Heart left ventricle (tissue), 16 donors: ENCODE results near the gene PCSK6. TPM values are rescaled to one million over a fixed set of nuclear protein-coding genes. Genes with fewer than 3 reads are reported as not detected.
A peak's percentile ranks its signal among the peaks of the same experiment; 100 is the strongest.
"Not testable (repeated sequence)": the region's sequence is repeated elsewhere in the genome, so short reads cannot be mapped to it uniquely, and the experiment has no call there.

ENCODE experiments used
- ATAC-seq, 4 donors: fragments of 200-7000 bp; cut with Tn5 transposase; one replicate each; pipeline ENCODE4 v1.9.1; 2020 to 2022; ENCODE audit warnings: moderate library complexity in 4 of 4, mild to moderate bottlenecking in 3 of 4, moderate number of reproducible peaks in 1 of 4
- DNase-seq, 5 donors: peaks; one replicate each; pipeline ENCODE4 v3.0.0-alpha.2; 2020
- H3K27ac ChIP-seq, 12 donors: fragments of 200-600 bp; sonication (generic) in 4 of 12; one replicate each; pipeline versions ENCODE4 v1.5.0 to v1.8.0; 2016 to 2022; ENCODE audit warnings: mild to moderate bottlenecking in 2 of 12
- H3K27me3 ChIP-seq, 9 donors: fragments of 200-600 bp; sonication (generic) in 2 of 9; one replicate each; pipeline versions ENCODE4 v1.5.1 to v1.8.0; 2016 to 2022; ENCODE audit warnings: mild to moderate bottlenecking in 3 of 9
- H3K36me3 ChIP-seq, 9 donors: fragments of 200-600 bp; sonication (generic) in 2 of 9; one replicate each; pipeline versions ENCODE4 v1.5.0 to v1.8.0; 2018 to 2022; ENCODE audit warnings: mild to moderate bottlenecking in 2 of 9
- H3K4me1 ChIP-seq, 12 donors: fragments of 200-600 bp; sonication (generic) in 4 of 12; one replicate each; pipeline versions ENCODE4 v1.5.0 to v1.8.0; 2016 to 2022; ENCODE audit warnings: mild to moderate bottlenecking in 3 of 12
- H3K4me3 ChIP-seq, 12 donors: fragments of 200-600 bp; sonication (generic) in 4 of 12; one replicate each; pipeline versions ENCODE4 v1.5.0 to v1.8.0; 2017 to 2022; ENCODE audit warnings: mild to moderate bottlenecking in 9 of 12, moderate library complexity in 4 of 12
- H3K9me3 ChIP-seq, 12 donors: fragments of 200-600 bp; sonication (generic) in 4 of 12; one replicate each; pipeline versions ENCODE4 v1.5.0 to v1.8.0; 2016 to 2022; ENCODE audit warnings: mild to moderate bottlenecking in 1 of 12
- POLR2A ChIP-seq, 2 donors: fragments of 450-650 bp; IDR thresholded peaks; one replicate each; pipeline ENCODE4 v1.6.1; 2017; ENCODE audit warnings: antibody characterized with exemption in 2 of 2, mild to moderate bottlenecking in 2 of 2, moderate library complexity in 2 of 2
- WGBS, 4 donors: extraction: QIAGEN DNeasy Blood & Tissue Kit in 2 of 4; methylation state at CpG; one replicate each; pipeline versions ENCODE4 v1.1.5 to v1.1.7; 2013 to 2018; 5-methylcytosine and 5-hydroxymethylcytosine counted together
- intact Hi-C, 10 donors: fragments of 100-400 bp; cut with DNase I; formaldehyde crosslinking; loops; one replicate each; pipeline versions ENCODE4 v1.11.1 to v1.14.2; 2022
- polyA plus RNA-seq, 2 donors: library from polyadenylated mRNA; stranded (reverse); fragments of 200-250 nt; gene quantifications; one replicate each; pipeline ENCODE4 v1.2.3, GENCODE V29; 2013
- total RNA-seq, 9 donors: library from RNA; depleted of rRNA in 2 of 9; stranded (reverse); fragments of >200 nt in 2 of 9; fragmentation: NEBNext Ultra II Directional in 3 of 9; extraction: Animal tissue kit (Norgen Biotek cat#: 25700) in 3 of 9; gene quantifications; one replicate each; pipeline versions ENCODE4 v1.1.0 to v1.2.4, GENCODE V29; 2016 to 2023
- TF ChIP-seq, protein P1 (sequence below), 12 donors: fragments of 200-600 bp; sonication (generic) in 4 of 12; IDR thresholded peaks; one replicate each; pipeline versions ENCODE4 v1.5.0 to v1.8.0; 2018 to 2022; ENCODE audit warnings: antibody characterized with exemption in 12 of 12, mild to moderate bottlenecking in 5 of 12
- donor health status: ischemic (EF 13 %, LVEDD 7.1; RV severe dilation, severe dysfunction).
- donor health status: healthy with polysubstance abuse.
- donor health status: DM: no; HTN: yes; CAD: no.
- donor health status: DM: no; HTN: no; CAD: no.
- donor health status: ischemic (EF 25% LVEDD 6.9; RV normal size, moderate dysfunction).
- donor health status: ischemic (EF 25% LVEDD 5.7; RV mildly dilated, moderate dysfunction).
- donor health status: healthy.
- donor health status: DM: yes; HTN: yes; CAD: no.
- donor health status: ischemic (EF 35%, LVEDD 5.7; RV mildly dilated, moderate dysfunction).
- donor health status: nonischemic (EF 11% LVEDD 7.7; RV severe dilation, severe dysfunction).
- donor health status: DM: yes; HTN: yes; CAD: no.
- donor health status: PGD.
- donor health status: ischemic (EF 29% LVEDD 5.4; RV normal size, mild dysfunction).
- donor health status: nonischemic (EF 23%, LVEDD 6.1; RV moderate dilation, normal function).

PCSK6 gene
- total and polyA plus RNA-seq, 11 donors, result 7.3 to 41.7 (median 22.3) TPM

GRCh38 chr15:101358895-101359294, 130.6 kb downstream of the PCSK6 start:
- peak in 3 of 5 donors; percentile 58 to 77 (median 71) for DNase-seq
- WGBS, 4 donors, result 47 to 52% (median 48%) methylated on average over 7 of the region's 7 CpGs

DNA sequence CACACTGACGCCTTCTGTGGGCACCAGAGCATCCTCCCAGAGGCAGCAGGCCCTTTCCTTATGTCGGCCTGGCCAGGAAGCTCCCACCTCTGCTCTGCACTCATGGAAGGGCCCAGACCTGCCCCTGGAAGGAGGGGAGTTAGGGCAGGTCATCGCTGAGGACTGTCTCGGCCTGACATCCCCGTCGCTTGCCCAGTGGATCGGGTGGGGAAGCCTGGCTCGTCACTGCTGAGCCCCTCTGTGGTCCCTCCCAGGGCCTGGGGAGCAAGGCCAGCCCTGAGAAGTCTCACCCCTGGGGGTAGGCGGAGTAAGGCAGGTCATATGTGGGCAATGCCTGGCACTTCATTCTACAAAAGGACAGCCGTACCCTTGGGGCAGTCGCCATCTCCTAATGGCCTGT, 131.6 kb downstream of the PCSK6 start:
- intact Hi-C loops, result loop anchor here in 3 of 10 donors (5.0 kb wide), 2 partner anchors 144 to 219 kb away; no protein-coding TSS in a partner anchor
- H3K27me3 ChIP-seq, result no peaks in the 10 kb centered on the region
- no peak for TF ChIP-seq POLR2A (IDR thresholded peaks at IDR 0.05)
- TF ChIP-seq, protein P1, sequence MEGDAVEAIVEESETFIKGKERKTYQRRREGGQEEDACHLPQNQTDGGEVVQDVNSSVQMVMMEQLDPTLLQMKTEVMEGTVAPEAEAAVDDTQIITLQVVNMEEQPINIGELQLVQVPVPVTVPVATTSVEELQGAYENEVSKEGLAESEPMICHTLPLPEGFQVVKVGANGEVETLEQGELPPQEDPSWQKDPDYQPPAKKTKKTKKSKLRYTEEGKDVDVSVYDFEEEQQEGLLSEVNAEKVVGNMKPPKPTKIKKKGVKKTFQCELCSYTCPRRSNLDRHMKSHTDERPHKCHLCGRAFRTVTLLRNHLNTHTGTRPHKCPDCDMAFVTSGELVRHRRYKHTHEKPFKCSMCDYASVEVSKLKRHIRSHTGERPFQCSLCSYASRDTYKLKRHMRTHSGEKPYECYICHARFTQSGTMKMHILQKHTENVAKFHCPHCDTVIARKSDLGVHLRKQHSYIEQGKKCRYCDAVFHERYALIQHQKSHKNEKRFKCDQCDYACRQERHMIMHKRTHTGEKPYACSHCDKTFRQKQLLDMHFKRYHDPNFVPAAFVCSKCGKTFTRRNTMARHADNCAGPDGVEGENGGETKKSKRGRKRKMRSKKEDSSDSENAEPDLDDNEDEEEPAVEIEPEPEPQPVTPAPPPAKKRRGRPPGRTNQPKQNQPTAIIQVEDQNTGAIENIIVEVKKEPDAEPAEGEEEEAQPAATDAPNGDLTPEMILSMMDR (IDR thresholded peaks at IDR 0.05), result no peak
- H3K9me3 ChIP-seq, result no peaks in the 10 kb centered on the region
- no peak for DNase-seq
- no peak for ATAC-seq
- no peak overlapping the region for H3K4me3 ChIP-seq
- peak overlapping the region in 7 of 12 donors; percentile 33 to 76 (median 60) for H3K27ac ChIP-seq
- H3K4me1 ChIP-seq, result peaks cover 0 to 34% (median 7%) of the 10 kb centered on the region in 12 donors
- WGBS, 4 donors, result 93 to 95% (median 94%) methylated on average over 10 to 11 of the region's 11 CpGs
- H3K36me3 ChIP-seq, result no peaks in the 10 kb centered on the region

More at GRCh38 chr15:101358895-101359294, 130.6 kb downstream of the PCSK6 start:
- peak; percentile 79 to 86 (median 82) for ATAC-seq
- intact Hi-C loops, result loop anchor here in 3 of 10 donors (1.0 to 5.0 kb wide), 3 partner anchors 9 to 218 kb away; no protein-coding TSS in a partner anchor
- Histone ChIP-seq H3K36me3 (no peaks in the 10 kb centered on the region), H3K27me3 (no peaks in the 10 kb centered on the region), H3K4me1 (peaks cover 0 to 27% (median 7%) of the 10 kb centered on the region in 12 donors), H3K9me3 (no peaks in the 10 kb centered on the region), H3K4me3 (no peak overlapping the region), H3K27ac (peak overlapping the region in 7 of 12 donors; percentile 16 to 76 (median 60))
- TF ChIP-seq, protein P1 (IDR thresholded peaks at IDR 0.05), result no peak
- no peak for TF ChIP-seq POLR2A (IDR thresholded peaks at IDR 0.05)

GRCh38 chr15:101357333-101357732, 132.2 kb downstream of the PCSK6 start:
- 53 to 74% (median 63%) methylated on average over 5 to 15 of the region's 15 CpGs for WGBS, 4 donors
- Histone ChIP-seq H3K4me3 (no peak overlapping the region), H3K27me3 (no peaks in the 10 kb centered on the region), H3K27ac (peak overlapping the region in 7 of 12 donors; percentile 34 to 76 (median 60)), H3K9me3 (no peaks in the 10 kb centered on the region), H3K36me3 (no peaks in the 10 kb centered on the region), H3K4me1 (peaks cover 0 to 34% (median 7%) of the 10 kb centered on the region in 12 donors)
- intact Hi-C loops, result loop anchor here in 3 of 10 donors (5.0 kb wide), 2 partner anchors 145 to 220 kb away; no protein-coding TSS in a partner anchor
- no peak for TF ChIP-seq POLR2A (IDR thresholded peaks at IDR 0.05)
- TF ChIP-seq, protein P1 (IDR thresholded peaks at IDR 0.05), result peak in 3 of 12 donors; percentile 17 to 42 (median 30)
- DNase-seq, result peak in 3 of 5 donors; percentile 59 to 86 (median 72)
- ATAC-seq, result peak; percentile 90 to 92 (median 92)

DNA sequence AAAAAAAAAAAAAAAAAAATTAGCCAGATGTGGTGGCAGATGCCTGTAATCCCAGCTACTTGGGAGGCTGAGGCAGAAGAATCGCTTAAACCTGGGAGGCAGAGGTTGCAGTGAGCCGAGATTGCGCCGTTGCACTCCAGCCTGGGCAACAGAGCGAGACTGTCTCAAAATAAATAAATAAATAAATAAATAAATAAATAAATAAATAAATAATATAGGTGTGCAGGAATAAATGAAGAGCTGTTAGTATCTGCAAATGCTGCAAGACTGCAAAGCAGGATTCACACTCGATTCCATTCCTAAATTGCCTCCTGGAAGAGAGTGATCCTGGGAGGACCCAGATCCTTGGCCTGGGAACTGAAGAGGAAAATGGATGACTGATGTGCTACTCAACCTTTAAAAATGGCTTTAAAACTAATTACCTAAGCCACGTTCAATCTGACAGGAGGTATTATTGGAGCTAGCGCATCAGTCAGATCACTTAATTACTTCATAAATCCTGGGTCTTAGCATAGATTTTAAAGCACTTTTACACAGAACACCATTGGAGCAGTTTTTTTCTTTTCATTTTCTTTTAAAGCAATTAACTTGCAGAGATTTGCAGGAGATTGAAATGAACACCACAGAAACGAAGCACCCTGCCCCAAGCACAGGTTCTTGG, 132.9 kb downstream of the PCSK6 start:
- H3K27ac ChIP-seq, result peak overlapping the region in 4 of 12 donors; percentile 44 to 76 (median 70)
- ATAC-seq, H3K36me3 ChIP-seq, H3K27me3 ChIP-seq, DNase-seq, H3K9me3 ChIP-seq, H3K4me3 ChIP-seq: not testable (repeated sequence)
- WGBS, 4 donors, result 88 to 94% (median 91%) methylated on average over 9 of the region's 9 CpGs
- peaks cover 0 to 34% (median 7%) of the 10 kb centered on the region in 12 donors for H3K4me1 ChIP-seq
- intact Hi-C loops, result loop anchor here in 3 of 10 donors (5.0 kb wide), 2 partner anchors 146 to 221 kb away; no protein-coding TSS in a partner anchor
